Astrocyte (in vitro differentiated cells and primary cell): ENCODE results near the gene CELF2. TPM values are rescaled to one million over a fixed set of nuclear protein-coding genes. Genes with fewer than 3 reads are reported as not detected.

Experiments used
- DNase-seq: peaks from one replicate; pipeline ENCODE4 v3.0.0-alpha.2; 2010; ENCODE audit warnings: low read depth
- FAIRE-seq: peaks from 2 replicates; lab custom pipeline; 2011; peaks lifted over from hg19 to GRCh38; lab: Jason Lieb, UNC
- H2AFZ ChIP-seq: 2 replicates; pipeline ENCODE4 v1.6.0; 2012; ENCODE audit warnings: low read depth, low read length, inconsistent platforms
- H3K27ac ChIP-seq: 2 replicates; pipeline ENCODE4 v1.5.1; 2011; ENCODE audit warnings: low read depth, low read length, inconsistent platforms
- H3K27me3 ChIP-seq: 2 replicates; pipeline ENCODE4 v1.6.0; 2011; ENCODE audit warnings: low read length, inconsistent platforms; ENCODE audit not compliant: insufficient read depth
- H3K36me3 ChIP-seq: 2 replicates; pipeline ENCODE4 v1.5.1; 2011; ENCODE audit warnings: low read length, inconsistent platforms; ENCODE audit not compliant: insufficient read depth
- H3K4me1 ChIP-seq: 2 replicates; pipeline ENCODE4 v1.5.1; 2011; ENCODE audit warnings: low read length, inconsistent platforms; ENCODE audit not compliant: insufficient read depth
- H3K4me2 ChIP-seq: 2 replicates; pipeline ENCODE4 v1.6.0; 2012; ENCODE audit warnings: low read length, inconsistent platforms
- H3K4me3 ChIP-seq: 2 replicates; pipeline ENCODE4 v1.5.1; 2011; ENCODE audit warnings: low read depth, mild to moderate bottlenecking, low read length, inconsistent platforms; ENCODE audit not compliant: insufficient read depth
- H3K79me2 ChIP-seq: 2 replicates; pipeline ENCODE4 v1.6.0; 2012; ENCODE audit warnings: mild to moderate bottlenecking, low read length, inconsistent platforms; ENCODE audit not compliant: insufficient read depth
- H3K9ac ChIP-seq: 2 replicates; pipeline ENCODE4 v1.6.0; 2012; ENCODE audit warnings: mild to moderate bottlenecking, low read length, inconsistent platforms
- H3K9me3 ChIP-seq: 2 replicates; pipeline ENCODE4 v1.5.1; 2012; ENCODE audit warnings: low read depth, mild to moderate bottlenecking, low read length, inconsistent platforms; ENCODE audit not compliant: insufficient read depth
- H4K20me1 ChIP-seq: 2 replicates; pipeline ENCODE4 v1.6.0; 2012; ENCODE audit warnings: low read length, inconsistent platforms; ENCODE audit not compliant: insufficient read depth
- H3K27ac Mint-ChIP-seq: one replicate; pipeline ENCODE4 v1.8.0; 2021; ENCODE audit warnings: mild to moderate bottlenecking, mixed read lengths; ENCODE audit not compliant: unreplicated experiment
- H3K27me3 Mint-ChIP-seq: one replicate; pipeline ENCODE4 v1.8.0; 2021; ENCODE audit warnings: low read depth, mixed read lengths; ENCODE audit not compliant: unreplicated experiment
- H3K36me3 Mint-ChIP-seq: one replicate; pipeline ENCODE4 v1.8.0; 2021; ENCODE audit warnings: low read depth, mixed read lengths; ENCODE audit not compliant: unreplicated experiment
- H3K4me1 Mint-ChIP-seq: one replicate; pipeline ENCODE4 v1.8.0; 2021; ENCODE audit warnings: low read depth, mixed read lengths; ENCODE audit not compliant: unreplicated experiment
- H3K4me3 Mint-ChIP-seq: one replicate; pipeline ENCODE4 v1.8.0; 2021; ENCODE audit warnings: mild to moderate bottlenecking, moderate library complexity, mixed read lengths; ENCODE audit not compliant: unreplicated experiment
- H3K9me3 Mint-ChIP-seq: one replicate; pipeline ENCODE4 v1.8.0; 2021; ENCODE audit warnings: mild to moderate bottlenecking, mixed read lengths; ENCODE audit not compliant: unreplicated experiment
- EZH2 ChIP-seq: IDR thresholded peaks from 2 replicates; pipeline ENCODE4 v1.6.1; 2012; ENCODE audit warnings: mild to moderate bottlenecking, low read length, inconsistent platforms; ENCODE audit not compliant: insufficient read depth
- total RNA-seq: library from RNA; stranded (reverse); gene quantifications from 2 replicates; pipeline ENCODE4 v1.2.1, GENCODE V29; 2021
- TF ChIP-seq, protein P1 (sequence below): IDR thresholded peaks from 2 replicates; pipeline ENCODE4 v1.5.1; 2011; ENCODE audit warnings: low read depth, mild to moderate bottlenecking, inconsistent platforms, low read length, moderate library complexity; ENCODE audit not compliant: insufficient read depth

Gene CELF2
- total RNA-seq, 1 donor from 2014 or later, result 76.1 TPM

DNA sequence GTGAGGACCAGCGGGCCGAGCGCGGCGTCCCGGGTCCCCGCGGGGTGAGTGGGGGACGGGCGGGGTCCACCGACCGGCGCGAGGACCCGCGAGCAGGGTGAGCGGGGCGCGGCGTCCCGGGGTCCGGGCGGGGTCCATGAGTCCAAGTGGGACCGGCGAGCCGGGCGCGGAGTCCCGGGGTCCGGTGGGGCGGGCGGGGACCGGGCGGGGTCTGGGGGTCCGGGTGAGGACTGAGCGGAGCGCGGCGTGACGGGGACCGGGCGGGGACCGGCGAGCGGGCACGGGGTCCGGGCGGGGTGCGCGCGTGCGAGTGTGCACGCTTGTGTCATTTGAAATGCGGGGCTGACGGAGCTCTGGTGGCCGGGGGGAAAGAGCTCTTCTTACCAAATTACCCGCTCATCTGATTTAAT lies 765 bp downstream of the CELF2 start:
- peaks cover 8% of the 10 kb centered on the region for H3K4me1 ChIP-seq
- Mint-ChIP-seq H3K27ac (peak overlapping the region; percentile 84), H3K27me3 (no peaks in the 10 kb centered on the region), H3K9me3 (no peaks in the 10 kb centered on the region), H3K4me1 (peaks cover 20% of the 10 kb centered on the region), H3K36me3 (peaks cover 3% of the 10 kb centered on the region), H3K4me3 (peak overlapping the region; percentile 90)
- no peaks in the 10 kb centered on the region for H3K9me3 ChIP-seq
- DNase-seq (no peak), FAIRE-seq (no peak)
- peak overlapping the region; percentile 88 for H2AFZ ChIP-seq
- H3K4me2 ChIP-seq, result peak overlapping the region; percentile 87
- no peaks in the 10 kb centered on the region for H4K20me1 ChIP-seq
- peak overlapping the region; percentile 56 for H3K4me3 ChIP-seq
- H3K36me3 ChIP-seq, result no peaks in the 10 kb centered on the region
- no peaks in the 10 kb centered on the region for H3K79me2 ChIP-seq
- peaks cover 17% of the 10 kb centered on the region for H3K27me3 ChIP-seq
- no peak overlapping the region for H3K27ac ChIP-seq
- H3K9ac ChIP-seq, result peak overlapping the region; percentile 74
- peak; percentile 34 for TF ChIP-seq EZH2
- TF ChIP-seq, protein P1, sequence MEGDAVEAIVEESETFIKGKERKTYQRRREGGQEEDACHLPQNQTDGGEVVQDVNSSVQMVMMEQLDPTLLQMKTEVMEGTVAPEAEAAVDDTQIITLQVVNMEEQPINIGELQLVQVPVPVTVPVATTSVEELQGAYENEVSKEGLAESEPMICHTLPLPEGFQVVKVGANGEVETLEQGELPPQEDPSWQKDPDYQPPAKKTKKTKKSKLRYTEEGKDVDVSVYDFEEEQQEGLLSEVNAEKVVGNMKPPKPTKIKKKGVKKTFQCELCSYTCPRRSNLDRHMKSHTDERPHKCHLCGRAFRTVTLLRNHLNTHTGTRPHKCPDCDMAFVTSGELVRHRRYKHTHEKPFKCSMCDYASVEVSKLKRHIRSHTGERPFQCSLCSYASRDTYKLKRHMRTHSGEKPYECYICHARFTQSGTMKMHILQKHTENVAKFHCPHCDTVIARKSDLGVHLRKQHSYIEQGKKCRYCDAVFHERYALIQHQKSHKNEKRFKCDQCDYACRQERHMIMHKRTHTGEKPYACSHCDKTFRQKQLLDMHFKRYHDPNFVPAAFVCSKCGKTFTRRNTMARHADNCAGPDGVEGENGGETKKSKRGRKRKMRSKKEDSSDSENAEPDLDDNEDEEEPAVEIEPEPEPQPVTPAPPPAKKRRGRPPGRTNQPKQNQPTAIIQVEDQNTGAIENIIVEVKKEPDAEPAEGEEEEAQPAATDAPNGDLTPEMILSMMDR, result no peak

DNA sequence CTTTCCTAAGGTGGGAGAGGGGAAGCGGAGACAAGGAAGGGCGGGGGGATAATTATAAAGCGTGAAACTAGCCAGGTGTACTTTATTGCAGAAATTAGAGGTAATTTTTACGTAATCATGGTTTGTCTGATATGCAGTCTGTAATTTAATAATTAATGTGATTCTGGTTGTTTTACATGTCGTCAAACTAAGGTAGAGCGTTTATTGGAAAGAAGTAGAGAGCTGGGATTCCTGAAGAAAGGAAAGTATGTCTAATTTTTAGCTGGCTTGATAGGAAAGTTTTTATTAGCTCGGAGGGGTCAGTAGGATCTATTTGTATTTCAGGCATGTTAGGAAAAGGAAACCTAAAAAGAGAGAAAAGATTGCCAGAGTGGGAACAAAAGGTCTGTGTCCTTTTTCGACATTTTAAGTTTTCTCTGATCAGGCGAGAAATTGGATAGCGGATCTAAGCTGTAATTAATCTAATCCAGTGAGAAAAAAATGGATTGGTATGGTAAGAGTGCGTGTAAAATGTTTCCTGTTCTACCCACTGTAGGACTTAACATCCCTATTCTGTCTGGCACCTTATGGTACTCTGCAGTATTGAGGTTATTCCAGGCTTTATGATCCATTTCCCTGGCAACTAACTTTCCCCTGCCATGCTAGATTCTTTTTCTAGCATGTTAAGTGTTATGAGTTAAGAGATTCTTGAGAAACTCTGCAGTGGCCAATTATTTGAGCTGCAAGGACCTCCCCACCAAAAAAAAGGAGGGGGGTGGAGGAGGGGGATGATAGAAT lies 1.4 kb downstream of the CELF2 start:
- H3K36me3 Mint-ChIP-seq, result peaks cover 3% of the 10 kb centered on the region
- Histone ChIP-seq H2AFZ (no peak overlapping the region), H3K27ac (no peak overlapping the region), H3K79me2 (no peaks in the 10 kb centered on the region), H3K36me3 (no peaks in the 10 kb centered on the region), H3K4me1 (peaks cover 8% of the 10 kb centered on the region), H3K4me3 (peak overlapping the region; percentile 56), H3K27me3 (peaks cover 17% of the 10 kb centered on the region), H3K4me2 (peak overlapping the region; percentile 87), H3K9ac (peak overlapping the region; percentile 74), H3K9me3 (no peaks in the 10 kb centered on the region), H4K20me1 (no peaks in the 10 kb centered on the region)
- FAIRE-seq (no peak), DNase-seq (no peak)
- TF ChIP-seq EZH2, result no peak
- TF ChIP-seq, protein P1, result no peak
- no peaks in the 10 kb centered on the region for H3K9me3 Mint-ChIP-seq
- H3K27me3 Mint-ChIP-seq, result no peaks in the 10 kb centered on the region
- peaks cover 21% of the 10 kb centered on the region for H3K4me1 Mint-ChIP-seq
- H3K27ac Mint-ChIP-seq, result peak overlapping the region; percentile 84
- peak overlapping the region; percentile 90 for H3K4me3 Mint-ChIP-seq
